ENCODE results near the gene LTA. TPM values are rescaled to one million over a fixed set of nuclear protein-coding genes. Genes with fewer than 3 reads are reported as not detected.

Gene LTA
- total and polyA plus RNA-seq, 2 donors (not counting 3 experiments of a cell fraction or from before 2014, with no cell fraction given), result 0.46 TPM; not detected in 1

DNA sequence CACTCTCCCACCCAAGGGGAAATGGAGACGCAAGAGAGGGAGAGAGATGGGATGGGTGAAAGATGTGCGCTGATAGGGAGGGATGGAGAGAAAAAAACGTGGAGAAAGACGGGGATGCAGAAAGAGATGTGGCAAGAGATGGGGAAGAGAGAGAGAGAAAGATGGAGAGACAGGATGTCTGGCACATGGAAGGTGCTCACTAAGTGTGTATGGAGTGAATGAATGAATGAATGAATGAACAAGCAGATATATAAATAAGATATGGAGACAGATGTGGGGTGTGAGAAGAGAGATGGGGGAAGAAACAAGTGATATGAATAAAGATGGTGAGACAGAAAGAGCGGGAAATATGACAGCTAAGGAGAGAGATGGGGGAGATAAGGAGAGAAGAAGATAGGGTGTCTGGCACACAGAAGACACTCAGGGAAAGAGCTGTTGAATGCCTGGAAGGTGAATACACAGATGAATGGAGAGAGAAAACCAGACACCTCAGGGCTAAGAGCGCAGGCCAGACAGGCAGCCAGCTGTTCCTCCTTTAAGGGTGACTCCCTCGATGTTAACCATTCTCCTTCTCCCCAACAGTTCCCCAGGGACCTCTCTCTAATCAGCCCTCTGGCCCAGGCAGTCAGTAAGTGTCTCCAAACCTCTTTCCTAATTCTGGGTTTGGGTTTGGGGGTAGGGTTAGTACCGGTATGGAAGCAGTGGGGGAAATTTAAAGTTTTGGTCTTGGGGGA, 4.0 kb downstream of the LTA start:
- no peak overlapping the region for H3K27ac ChIP-seq (ENCODE audit: insufficient read depth, low read depth, low read length)
- H3K9ac ChIP-seq (replicated peaks; ENCODE audit: extremely low read depth, insufficient read depth, low read length), result no peak overlapping the region
- BruUV-seq (replicated peaks), result no TSS peak
- H3K27me3 ChIP-seq (ENCODE audit: control insufficient read depth in 2 of 2, insufficient read depth in 2 of 2, low read length in 2 of 2), result no peaks in the 10 kb centered on the region
- H3K36me3 ChIP-seq (ENCODE audit: control insufficient read depth in 2 of 2, extremely low read depth in 1 of 2, insufficient read depth in 2 of 2, low read length in 2 of 2), result no peaks in the 10 kb centered on the region
- H4K20me1 ChIP-seq (replicated peaks; ENCODE audit: control insufficient read depth, extremely low read depth, insufficient read depth, low read length), result no peaks in the 10 kb centered on the region
- POLR2A ChIA-PET, result no interaction called here
- no peaks in the 10 kb centered on the region for H3K9me3 ChIP-seq (replicated peaks; ENCODE audit: control insufficient read depth, insufficient read depth, low read length)
- H3K4me3 ChIP-seq (replicated peaks in 1 of 3; ENCODE audit: insufficient read depth in 1 of 3, low read depth in 1 of 3, low read length in 3 of 3), result no peak overlapping the region
- DNase-seq (ENCODE audit: low read depth, low spot score) (no peak), FAIRE-seq (no peak)
- no peak overlapping the region for H2AFZ ChIP-seq (ENCODE audit: low read depth, low read length)
- intact Hi-C loops (cut with micrococcal nuclease), result no loop called here
- no peaks in the 10 kb centered on the region for H3K9me1 ChIP-seq (replicated peaks; ENCODE audit: control insufficient read depth, extremely low read depth, insufficient read depth, low read length)
- peaks cover under 1% of the 10 kb centered on the region for H3K79me2 ChIP-seq (ENCODE audit: control insufficient read depth, insufficient read depth, low read length)
- no peak overlapping the region for H3K4me2 ChIP-seq (ENCODE audit: insufficient read depth, low read length)
- dilution Hi-C loops (cut with MboI; ENCODE audit: extremely low pct_ligation_motif_present, low sequenced_read_pairs), result no loop called here
- CTCF ChIA-PET, result interaction anchor here (4.2 to 32.6 kb wide), 3 partner anchors 10 to 20 kb away, joined by 16 to 1517 read pairs (median 286); partner anchors contain the start of genes ATP6V1G2, DDX39B, LST1 and NCR3
- TF ChIP-seq POLR2A (IDR thresholded peaks at IDR 0.05; ENCODE audit: low read depth, low read length), result no peak
- H3K4me1 ChIP-seq (ENCODE audit: control insufficient read depth, extremely low read depth, insufficient read depth, low read length), result peaks cover 6% of the 10 kb centered on the region

DNA sequence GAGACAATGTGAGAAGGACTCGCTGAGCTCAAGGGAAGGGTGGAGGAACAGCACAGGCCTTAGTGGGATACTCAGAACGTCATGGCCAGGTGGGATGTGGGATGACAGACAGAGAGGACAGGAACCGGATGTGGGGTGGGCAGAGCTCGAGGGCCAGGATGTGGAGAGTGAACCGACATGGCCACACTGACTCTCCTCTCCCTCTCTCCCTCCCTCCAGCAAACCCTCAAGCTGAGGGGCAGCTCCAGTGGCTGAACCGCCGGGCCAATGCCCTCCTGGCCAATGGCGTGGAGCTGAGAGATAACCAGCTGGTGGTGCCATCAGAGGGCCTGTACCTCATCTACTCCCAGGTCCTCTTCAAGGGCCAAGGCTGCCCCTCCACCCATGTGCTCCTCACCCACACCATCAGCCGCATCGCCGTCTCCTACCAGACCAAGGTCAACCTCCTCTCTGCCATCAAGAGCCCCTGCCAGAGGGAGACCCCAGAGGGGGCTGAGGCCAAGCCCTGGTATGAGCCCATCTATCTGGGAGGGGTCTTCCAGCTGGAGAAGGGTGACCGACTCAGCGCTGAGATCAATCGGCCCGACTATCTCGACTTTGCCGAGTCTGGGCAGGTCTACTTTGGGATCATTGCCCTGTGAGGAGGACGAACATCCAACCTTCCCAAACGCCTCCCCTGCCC, 4.9 kb downstream of the LTA start:
- ChIA-PET POLR2A (no interaction called here), CTCF (interaction anchor here (4.2 to 32.6 kb wide), 3 partner anchors 9 to 21 kb away, joined by 16 to 1517 read pairs (median 286); partner anchors contain the start of genes ATP6V1G2, DDX39B, LST1 and NCR3)
- Histone ChIP-seq H3K4me1 (ENCODE audit: control insufficient read depth, extremely low read depth, insufficient read depth, low read length) (peaks cover 12% of the 10 kb centered on the region), H3K36me3 (ENCODE audit: control insufficient read depth in 2 of 2, extremely low read depth in 1 of 2, insufficient read depth in 2 of 2, low read length in 2 of 2) (no peaks in the 10 kb centered on the region), H3K27ac (ENCODE audit: insufficient read depth, low read depth, low read length) (no peak overlapping the region), H3K9me3 (replicated peaks; ENCODE audit: control insufficient read depth, insufficient read depth, low read length) (no peaks in the 10 kb centered on the region), H3K79me2 (ENCODE audit: control insufficient read depth, insufficient read depth, low read length) (peaks cover 9% of the 10 kb centered on the region), H3K4me2 (ENCODE audit: insufficient read depth, low read length) (no peak overlapping the region), H3K4me3 (replicated peaks in 1 of 3; ENCODE audit: insufficient read depth in 1 of 3, low read depth in 1 of 3, low read length in 3 of 3) (no peak overlapping the region), H3K27me3 (ENCODE audit: control insufficient read depth in 2 of 2, insufficient read depth in 2 of 2, low read length in 2 of 2) (no peaks in the 10 kb centered on the region), H3K9me1 (replicated peaks; ENCODE audit: control insufficient read depth, extremely low read depth, insufficient read depth, low read length) (no peaks in the 10 kb centered on the region), H3K9ac (replicated peaks; ENCODE audit: extremely low read depth, insufficient read depth, low read length) (no peak overlapping the region), H2AFZ (ENCODE audit: low read depth, low read length) (no peak overlapping the region), H4K20me1 (replicated peaks; ENCODE audit: control insufficient read depth, extremely low read depth, insufficient read depth, low read length) (no peaks in the 10 kb centered on the region)
- intact Hi-C loops (cut with micrococcal nuclease), result no loop called here
- FAIRE-seq (no peak), DNase-seq (ENCODE audit: low read depth, low spot score) (no peak)
- no TSS peak for BruUV-seq (replicated peaks)
- TF ChIP-seq, protein P1, sequence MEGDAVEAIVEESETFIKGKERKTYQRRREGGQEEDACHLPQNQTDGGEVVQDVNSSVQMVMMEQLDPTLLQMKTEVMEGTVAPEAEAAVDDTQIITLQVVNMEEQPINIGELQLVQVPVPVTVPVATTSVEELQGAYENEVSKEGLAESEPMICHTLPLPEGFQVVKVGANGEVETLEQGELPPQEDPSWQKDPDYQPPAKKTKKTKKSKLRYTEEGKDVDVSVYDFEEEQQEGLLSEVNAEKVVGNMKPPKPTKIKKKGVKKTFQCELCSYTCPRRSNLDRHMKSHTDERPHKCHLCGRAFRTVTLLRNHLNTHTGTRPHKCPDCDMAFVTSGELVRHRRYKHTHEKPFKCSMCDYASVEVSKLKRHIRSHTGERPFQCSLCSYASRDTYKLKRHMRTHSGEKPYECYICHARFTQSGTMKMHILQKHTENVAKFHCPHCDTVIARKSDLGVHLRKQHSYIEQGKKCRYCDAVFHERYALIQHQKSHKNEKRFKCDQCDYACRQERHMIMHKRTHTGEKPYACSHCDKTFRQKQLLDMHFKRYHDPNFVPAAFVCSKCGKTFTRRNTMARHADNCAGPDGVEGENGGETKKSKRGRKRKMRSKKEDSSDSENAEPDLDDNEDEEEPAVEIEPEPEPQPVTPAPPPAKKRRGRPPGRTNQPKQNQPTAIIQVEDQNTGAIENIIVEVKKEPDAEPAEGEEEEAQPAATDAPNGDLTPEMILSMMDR (IDR thresholded peaks at IDR 0.05; ENCODE audit: extremely low read depth in 1 of 2, insufficient read depth in 1 of 2, low read depth in 1 of 2, low read length in 2 of 2), result no peak
- TF ChIP-seq EZH2 (IDR thresholded peaks at IDR 0.05; ENCODE audit: borderline replicate concordance, low read depth, low read length, severe bottlenecking) (no peak), POLR2A (IDR thresholded peaks at IDR 0.05; ENCODE audit: low read depth, low read length) (no peak), GATA2 (IDR thresholded peaks at IDR 0.05; ENCODE audit: insufficient read depth, insufficient read length, low read depth, low read length) (no peak), FOS (IDR thresholded peaks at IDR 0.05; ENCODE audit: borderline replicate concordance, insufficient read depth, low read length) (no peak), MYC (IDR thresholded peaks at IDR 0.05; ENCODE audit: low read depth, low read length) (no peak), JUN (IDR thresholded peaks at IDR 0.05; ENCODE audit: borderline replicate concordance, insufficient read depth, insufficient read length, low read depth) (no peak), POLR2AphosphoS5 (IDR thresholded peaks at IDR 0.05; ENCODE audit: insufficient read depth, low read depth, low read length) (no peak)
- TF ChIP-seq, protein P2, sequence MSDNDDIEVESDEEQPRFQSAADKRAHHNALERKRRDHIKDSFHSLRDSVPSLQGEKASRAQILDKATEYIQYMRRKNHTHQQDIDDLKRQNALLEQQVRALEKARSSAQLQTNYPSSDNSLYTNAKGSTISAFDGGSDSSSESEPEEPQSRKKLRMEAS (IDR thresholded peaks at IDR 0.05; ENCODE audit: insufficient read depth, insufficient read length), result no peak
- dilution Hi-C loops (cut with MboI; ENCODE audit: extremely low pct_ligation_motif_present, low sequenced_read_pairs), result no loop called here
